CD14-positive monocyte (primary cell): Measurements from ENCODE around the gene GAD2. TPM values are rescaled to one million over a fixed set of nuclear protein-coding genes. Genes with fewer than 3 reads are reported as not detected.

Source experiments
- DNase-seq, 3 donors: peaks; one replicate each; pipeline ENCODE4 v3.0.0-alpha.2; 2011 to 2022
- H2AFZ ChIP-seq: 2 replicates; pipeline ENCODE4 v1.6.0; 2012; ENCODE audit warnings: mild to moderate bottlenecking, low read depth, low read length, inconsistent platforms; ENCODE audit not compliant: insufficient read depth, poor library complexity, severe bottlenecking
- H3K27ac ChIP-seq, 2 donors: 1 replicate in 1 of 2; 2 replicates in 1 of 2; pipeline ENCODE4 v1.5.1; 2012 to 2013; ENCODE audit warnings: low read length in 2 of 2, control low read depth in 1 of 2, inconsistent platforms in 1 of 2, low read depth in 1 of 2, mild to moderate bottlenecking in 1 of 2
- H3K27me3 ChIP-seq, 2 donors: one replicate each; pipeline versions ENCODE4 v1.6.0 to v1.6.1; 2011 to 2013; ENCODE audit warnings: low read length in 2 of 2; ENCODE audit not compliant: control insufficient read depth in 2 of 2, insufficient read depth in 2 of 2
- H3K36me3 ChIP-seq, 2 donors: replicated peaks in 1 of 2; 1 replicate in 1 of 2; 2 replicates in 1 of 2; pipeline versions ENCODE4 v1.5.1 to v1.6.1; 2012 to 2013; ENCODE audit warnings: low read length in 2 of 2, control low read depth in 1 of 2, inconsistent platforms in 1 of 2, mild to moderate bottlenecking in 1 of 2; ENCODE audit not compliant: insufficient read depth in 2 of 2, control insufficient read depth in 1 of 2
- H3K4me1 ChIP-seq, 2 donors: 1 replicate in 1 of 2; 2 replicates in 1 of 2; pipeline versions ENCODE4 v1.5.1 to v1.6.1; 2012 to 2013; ENCODE audit warnings: low read length in 2 of 2, control low read depth in 1 of 2, inconsistent platforms in 1 of 2, mild to moderate bottlenecking in 1 of 2, moderate library complexity in 1 of 2; ENCODE audit not compliant: insufficient read depth in 2 of 2, control insufficient read depth in 1 of 2
- H3K4me2 ChIP-seq: replicated peaks from 2 replicates; pipeline ENCODE3; 2012; ENCODE audit warnings: low read length, moderate library complexity, mild to moderate bottlenecking; ENCODE audit not compliant: poor library complexity, severe bottlenecking; ENCODE audit errors: extremely low read depth
- H3K4me3 ChIP-seq, 3 experiments: fragments of 200-600 bp in 1 of 3; sonication (generic) in 1 of 3; replicated peaks in 1 of 3; 1 replicate in 2 of 3; 2 replicates in 1 of 3; pipeline ENCODE4 v1.5.1; 2011 to 2013; ENCODE audit warnings: low read length in 3 of 3, mild to moderate bottlenecking in 3 of 3, control low read depth in 2 of 3, low read depth in 2 of 3, inconsistent platforms in 1 of 3, moderate library complexity in 1 of 3
- H3K79me2 ChIP-seq: 2 replicates; pipeline ENCODE4 v1.6.0; 2012; ENCODE audit warnings: mild to moderate bottlenecking, control low read depth, inconsistent platforms, low read length, moderate library complexity; ENCODE audit not compliant: insufficient read depth
- H3K9ac ChIP-seq: 2 replicates; pipeline ENCODE4 v1.6.0; 2017; ENCODE audit warnings: low read length, mild to moderate bottlenecking; ENCODE audit not compliant: insufficient read depth, poor library complexity, severe bottlenecking
- H3K9me3 ChIP-seq, 2 donors: replicated peaks in 1 of 2; 1 replicate in 1 of 2; 2 replicates in 1 of 2; pipeline versions ENCODE4 v1.5.1 to v1.6.1; 2012 to 2013; ENCODE audit warnings: low read length in 2 of 2, control low read depth in 1 of 2; ENCODE audit not compliant: control insufficient read depth in 1 of 2, insufficient read depth in 1 of 2
- H4K20me1 ChIP-seq: 2 replicates; pipeline ENCODE4 v1.6.0; 2012; ENCODE audit warnings: mild to moderate bottlenecking, low read length, control low read depth, moderate library complexity; ENCODE audit not compliant: insufficient read depth
- H3K27ac Mint-ChIP-seq, 7 donors: one replicate each; pipeline ENCODE4 v1.8.0; 2020; ENCODE audit warnings: mild to moderate bottlenecking in 7 of 7, mixed read lengths in 7 of 7, moderate library complexity in 6 of 7, inconsistent platforms in 2 of 7
- H3K27me3 Mint-ChIP-seq, 3 donors: one replicate each; pipeline ENCODE4 v1.8.0; 2021 to 2022; ENCODE audit warnings: low read depth in 3 of 3, mild to moderate bottlenecking in 3 of 3, mixed read lengths in 3 of 3, moderate library complexity in 3 of 3, inconsistent platforms in 1 of 3
- H3K36me3 Mint-ChIP-seq, 2 donors: one replicate each; pipeline ENCODE4 v1.8.0; 2020; ENCODE audit warnings: mixed read lengths in 2 of 2, inconsistent platforms in 1 of 2, mild to moderate bottlenecking in 1 of 2
- H3K4me1 Mint-ChIP-seq: one replicate; pipeline ENCODE4 v1.8.0; 2020; ENCODE audit warnings: mild to moderate bottlenecking, mixed read lengths
- H3K4me3 Mint-ChIP-seq, 2 donors: one replicate each; pipeline ENCODE4 v1.8.0; 2020; ENCODE audit warnings: mild to moderate bottlenecking in 2 of 2, mixed read lengths in 2 of 2, moderate library complexity in 1 of 2
- H3K9me3 Mint-ChIP-seq, 7 donors: one replicate each; pipeline ENCODE4 v1.8.0; 2020 to 2022; ENCODE audit warnings: mixed read lengths in 7 of 7, mild to moderate bottlenecking in 6 of 7, moderate library complexity in 6 of 7, inconsistent platforms in 2 of 7
- WGBS: methylation state at CpG from one replicate; pipeline ENCODE4 v1.1.5; 2013; ENCODE audit warnings: missing lambda C conversion rate; ENCODE audit not compliant: insufficient coverage; 5-methylcytosine and 5-hydroxymethylcytosine counted together
- intact Hi-C, 2 donors: fragments of 100-400 bp; cut with micrococcal nuclease; formaldehyde crosslinking; loops; one replicate each; pipeline versions ENCODE4 v1.15.0 to v1.15.1; 2023
- polyA plus RNA-seq, 3 donors: library from polyadenylated mRNA; depleted of rRNA in 1 of 3; unstranded in 2 of 3; stranded (reverse) in 1 of 3; fragments of 300-500 nt in 2 of 3; fragments of >200 nt in 1 of 3; fragmentation: Illumina TruSeq in 2 of 3; gene quantifications; 1 replicate in 2 of 3; 2 replicates in 1 of 3; pipeline ENCODE4 v1.2.3, GENCODE V29; 2012 to 2021
- TF ChIP-seq, protein P1 (sequence below): fragments of 200-600 bp; IDR thresholded peaks from one replicate; pipeline ENCODE4 v1.8.0; 2022; ENCODE audit warnings: antibody characterized with exemption, mild to moderate bottlenecking

Gene GAD2
- polyA plus RNA-seq, 3 donors, result not detected

DNA sequence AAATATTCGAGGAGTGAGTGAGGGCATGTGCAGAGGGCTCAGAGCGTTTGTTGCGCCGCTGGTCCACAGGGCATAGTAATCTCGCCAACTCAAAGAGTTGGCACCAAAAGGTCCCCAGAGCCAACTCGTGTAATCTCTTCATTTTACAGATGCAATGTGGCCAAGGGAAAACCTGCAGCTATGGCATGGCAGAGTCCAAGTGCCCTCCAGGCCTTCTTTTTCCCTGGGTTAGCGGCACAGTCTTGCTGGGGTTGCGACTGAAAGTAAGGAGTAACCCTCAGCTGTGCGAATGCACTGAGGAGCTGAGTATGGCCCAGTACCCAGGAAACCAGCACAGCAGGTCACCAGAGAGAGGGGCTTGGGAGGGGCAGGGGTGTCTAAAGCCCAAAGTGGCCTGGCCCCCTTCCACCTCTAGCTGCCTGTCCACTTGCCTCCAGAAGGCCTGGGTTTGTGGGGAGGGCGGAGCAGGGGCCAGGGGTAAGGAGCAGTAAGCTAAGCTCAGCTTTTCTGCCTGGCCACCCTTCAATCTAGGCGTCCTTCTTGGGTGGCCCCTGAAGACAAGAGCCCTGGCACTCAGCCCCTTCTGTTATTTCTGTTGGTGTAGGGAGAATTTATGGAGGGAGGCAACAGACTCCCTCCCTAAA lies 3.3 kb upstream of the GAD2 start:
- peaks cover 0 to 69% (median 65%) of the 10 kb centered on the region in 3 donors for H3K27me3 Mint-ChIP-seq
- Histone ChIP-seq H4K20me1 (no peaks in the 10 kb centered on the region), H2AFZ (no peak overlapping the region), H3K4me3 (no peak overlapping the region), H3K9me3 (peaks cover 0 to 40% of the 10 kb centered on the region in 2 donors), H3K4me1 (no peaks in the 10 kb centered on the region), H3K4me2 (no peak overlapping the region), H3K9ac (no peak overlapping the region), H3K36me3 (no peaks in the 10 kb centered on the region), H3K27me3 (peaks cover 73 to 95% of the 10 kb centered on the region in 2 donors), H3K27ac (no peak overlapping the region), H3K79me2 (no peaks in the 10 kb centered on the region)
- H3K27ac Mint-ChIP-seq, result no peak overlapping the region
- peaks cover 17% of the 10 kb centered on the region for H3K4me1 Mint-ChIP-seq
- H3K9me3 Mint-ChIP-seq, result peaks cover 0 to 28% (median 19%) of the 10 kb centered on the region in 7 donors
- intact Hi-C loops, result no loop called here
- TF ChIP-seq, protein P1, sequence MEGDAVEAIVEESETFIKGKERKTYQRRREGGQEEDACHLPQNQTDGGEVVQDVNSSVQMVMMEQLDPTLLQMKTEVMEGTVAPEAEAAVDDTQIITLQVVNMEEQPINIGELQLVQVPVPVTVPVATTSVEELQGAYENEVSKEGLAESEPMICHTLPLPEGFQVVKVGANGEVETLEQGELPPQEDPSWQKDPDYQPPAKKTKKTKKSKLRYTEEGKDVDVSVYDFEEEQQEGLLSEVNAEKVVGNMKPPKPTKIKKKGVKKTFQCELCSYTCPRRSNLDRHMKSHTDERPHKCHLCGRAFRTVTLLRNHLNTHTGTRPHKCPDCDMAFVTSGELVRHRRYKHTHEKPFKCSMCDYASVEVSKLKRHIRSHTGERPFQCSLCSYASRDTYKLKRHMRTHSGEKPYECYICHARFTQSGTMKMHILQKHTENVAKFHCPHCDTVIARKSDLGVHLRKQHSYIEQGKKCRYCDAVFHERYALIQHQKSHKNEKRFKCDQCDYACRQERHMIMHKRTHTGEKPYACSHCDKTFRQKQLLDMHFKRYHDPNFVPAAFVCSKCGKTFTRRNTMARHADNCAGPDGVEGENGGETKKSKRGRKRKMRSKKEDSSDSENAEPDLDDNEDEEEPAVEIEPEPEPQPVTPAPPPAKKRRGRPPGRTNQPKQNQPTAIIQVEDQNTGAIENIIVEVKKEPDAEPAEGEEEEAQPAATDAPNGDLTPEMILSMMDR, result no peak
- 48% methylated on average over 9 of the region's 11 CpGs for WGBS
- H3K36me3 Mint-ChIP-seq, result peaks cover 0 to 11% of the 10 kb centered on the region in 2 donors
- no peak for DNase-seq
- peak overlapping the region in 1 of 2 donors; percentile 88 for H3K4me3 Mint-ChIP-seq

DNA sequence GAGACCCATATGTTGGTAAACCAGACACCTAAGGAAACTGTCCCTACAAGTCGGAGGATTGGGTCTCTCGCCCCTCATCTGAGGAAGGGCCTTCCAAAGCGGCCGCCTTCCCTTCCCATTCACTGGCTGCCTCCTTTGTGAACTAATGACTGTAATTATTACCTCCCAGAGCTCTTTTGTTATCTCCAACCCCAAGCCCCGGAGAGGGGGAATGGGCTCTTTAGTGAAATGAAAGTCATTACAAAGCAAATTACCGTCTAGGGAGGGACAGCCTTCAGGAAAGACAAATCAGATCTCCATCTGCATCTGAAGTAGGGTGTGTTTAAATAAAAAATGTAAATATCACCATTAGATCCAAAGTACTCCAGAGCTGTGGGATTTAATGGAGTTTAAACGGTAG lies 2.6 kb upstream of the GAD2 start:
- Histone ChIP-seq H3K4me1 (no peaks in the 10 kb centered on the region), H4K20me1 (no peaks in the 10 kb centered on the region), H3K27ac (no peak overlapping the region), H3K36me3 (no peaks in the 10 kb centered on the region), H3K4me3 (no peak overlapping the region), H3K79me2 (no peaks in the 10 kb centered on the region), H3K9me3 (peaks cover 0 to 43% of the 10 kb centered on the region in 2 donors), H3K4me2 (no peak overlapping the region), H3K9ac (no peak overlapping the region), H3K27me3 (peaks cover 80 to 97% of the 10 kb centered on the region in 2 donors), H2AFZ (no peak overlapping the region)
- Mint-ChIP-seq H3K36me3 (peaks cover 0 to 11% of the 10 kb centered on the region in 2 donors), H3K4me3 (peak overlapping the region in 1 of 2 donors; percentile 88), H3K4me1 (peaks cover 17% of the 10 kb centered on the region), H3K27me3 (peaks cover 0 to 77% (median 73%) of the 10 kb centered on the region in 3 donors), H3K9me3 (peaks cover 0 to 29% (median 21%) of the 10 kb centered on the region in 7 donors), H3K27ac (no peak overlapping the region)
- TF ChIP-seq, protein P1, result no peak
- WGBS, result 10% methylated on average over 2 of the region's 7 CpGs
- no peak for DNase-seq
- intact Hi-C loops, result no loop called here
